Lower leg skin (tissue), 4 donors: ENCODE results near the gene TMTC1. TPM values are rescaled to one million over a fixed set of nuclear protein-coding genes. Genes with fewer than 3 reads are reported as not detected.

ENCODE experiments used
- DNase-seq, 2 donors: peaks; one replicate each; pipeline ENCODE4 v3.0.0-alpha.2; 2019; ENCODE audit warnings: low spot score in 2 of 2
- H3K4me3 ChIP-seq: fragments of 200-600 bp; sonication (generic); 2 replicates; pipeline ENCODE4 v1.5.1; 2017; ENCODE audit warnings: mild to moderate bottlenecking, low read depth; ENCODE audit not compliant: poor library complexity, severe bottlenecking
- POLR2A ChIP-seq, 2 donors: fragments of 450-650 bp; IDR thresholded peaks; one replicate each; pipeline ENCODE4 v1.6.1; 2016 to 2017; ENCODE audit warnings: antibody characterized with exemption in 2 of 2, mild to moderate bottlenecking in 1 of 2, moderate library complexity in 1 of 2
- WGBS, 2 donors: methylation state at CpG; one replicate each; pipeline ENCODE4 v1.1.5; 2018; 5-methylcytosine and 5-hydroxymethylcytosine counted together
- intact Hi-C: fragments of 100-400 bp; cut with DNase I; formaldehyde crosslinking; loops from one replicate; pipeline ENCODE4 v1.15.0; 2023; ENCODE audit warnings: low total_unique reads
- total RNA-seq, 4 donors: library from RNA; depleted of rRNA; stranded (reverse); fragments of >200 nt; gene quantifications; one replicate each; pipeline ENCODE4 v1.1.0, GENCODE V29; 2016
- TF ChIP-seq, protein P1 (sequence below), 3 donors: fragments of 450-650 bp; IDR thresholded peaks; one replicate each; pipeline ENCODE4 v1.5.1; 2016; ENCODE audit warnings: antibody characterized with exemption in 3 of 3, mild to moderate bottlenecking in 3 of 3, moderate library complexity in 2 of 3

The TMTC1 gene
- total RNA-seq, 4 donors from 2014 or later = 14.1 to 38.2 (median 18.5) TPM

DNA sequence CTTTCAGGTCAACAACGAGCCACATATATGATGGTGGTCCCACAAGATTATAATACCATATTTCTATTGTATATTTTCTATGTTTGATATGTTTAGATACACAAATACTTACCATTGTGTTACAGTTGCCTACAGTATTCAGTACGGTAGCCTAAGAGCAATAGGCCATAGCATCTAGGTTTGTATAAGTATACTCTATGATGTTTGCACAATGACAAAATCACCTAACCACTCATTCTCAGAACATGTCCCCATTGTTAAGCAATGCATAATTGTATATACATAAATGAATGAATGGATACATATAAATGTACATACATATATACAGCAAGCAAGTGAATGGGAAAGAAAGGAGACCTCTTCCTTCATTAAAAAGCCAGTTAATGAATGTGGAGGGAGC is 23.8 kb downstream of the TMTC1 start:
- TF ChIP-seq, protein P1, sequence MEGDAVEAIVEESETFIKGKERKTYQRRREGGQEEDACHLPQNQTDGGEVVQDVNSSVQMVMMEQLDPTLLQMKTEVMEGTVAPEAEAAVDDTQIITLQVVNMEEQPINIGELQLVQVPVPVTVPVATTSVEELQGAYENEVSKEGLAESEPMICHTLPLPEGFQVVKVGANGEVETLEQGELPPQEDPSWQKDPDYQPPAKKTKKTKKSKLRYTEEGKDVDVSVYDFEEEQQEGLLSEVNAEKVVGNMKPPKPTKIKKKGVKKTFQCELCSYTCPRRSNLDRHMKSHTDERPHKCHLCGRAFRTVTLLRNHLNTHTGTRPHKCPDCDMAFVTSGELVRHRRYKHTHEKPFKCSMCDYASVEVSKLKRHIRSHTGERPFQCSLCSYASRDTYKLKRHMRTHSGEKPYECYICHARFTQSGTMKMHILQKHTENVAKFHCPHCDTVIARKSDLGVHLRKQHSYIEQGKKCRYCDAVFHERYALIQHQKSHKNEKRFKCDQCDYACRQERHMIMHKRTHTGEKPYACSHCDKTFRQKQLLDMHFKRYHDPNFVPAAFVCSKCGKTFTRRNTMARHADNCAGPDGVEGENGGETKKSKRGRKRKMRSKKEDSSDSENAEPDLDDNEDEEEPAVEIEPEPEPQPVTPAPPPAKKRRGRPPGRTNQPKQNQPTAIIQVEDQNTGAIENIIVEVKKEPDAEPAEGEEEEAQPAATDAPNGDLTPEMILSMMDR (IDR thresholded peaks at IDR 0.05) = no peak
- TF ChIP-seq POLR2A (IDR thresholded peaks at IDR 0.05) = no peak
- intact Hi-C loops = no loop called here
- no peak for DNase-seq
- 95% methylated on average over 2 of the region's 2 CpGs for WGBS, 2 donors
- H3K4me3 ChIP-seq = no peak overlapping the region

DNA sequence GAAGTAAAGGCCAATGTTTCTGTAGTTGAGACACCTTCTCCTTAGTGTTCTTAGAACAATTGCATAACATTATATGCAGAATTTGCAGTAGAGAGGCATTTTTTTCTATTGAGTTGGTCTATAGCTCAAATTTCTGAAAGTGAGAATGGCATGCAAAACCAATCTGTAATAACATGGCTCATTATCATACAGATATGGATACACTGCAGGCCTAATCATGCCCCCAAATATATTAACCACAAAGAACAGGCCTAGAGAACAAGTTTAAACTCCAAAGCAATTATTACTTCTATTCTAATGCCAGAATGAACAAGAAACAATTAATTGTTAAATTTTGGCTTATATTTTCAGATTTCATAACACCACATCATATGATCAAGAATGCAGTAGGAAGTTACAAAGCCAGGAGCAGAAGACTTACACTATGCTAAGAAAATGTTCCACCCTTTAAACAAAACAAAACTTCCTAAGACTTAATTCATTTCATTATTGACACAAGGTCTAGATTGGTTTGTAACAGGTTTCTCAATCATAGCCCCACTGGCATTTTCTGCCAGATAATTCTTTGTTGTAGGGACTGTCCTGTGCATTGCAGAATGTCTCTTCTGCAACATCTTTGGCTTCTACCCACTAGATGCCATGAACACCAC is 26.9 kb downstream of the TMTC1 start:
- intact Hi-C loops = loop anchor here (1.0 kb wide), 1 partner anchor 45 kb away; no protein-coding TSS in a partner anchor
- no peak for DNase-seq
- no peak for TF ChIP-seq POLR2A (IDR thresholded peaks at IDR 0.05)
- TF ChIP-seq, protein P1 (IDR thresholded peaks at IDR 0.05) = no peak
- H3K4me3 ChIP-seq = no peak overlapping the region

DNA sequence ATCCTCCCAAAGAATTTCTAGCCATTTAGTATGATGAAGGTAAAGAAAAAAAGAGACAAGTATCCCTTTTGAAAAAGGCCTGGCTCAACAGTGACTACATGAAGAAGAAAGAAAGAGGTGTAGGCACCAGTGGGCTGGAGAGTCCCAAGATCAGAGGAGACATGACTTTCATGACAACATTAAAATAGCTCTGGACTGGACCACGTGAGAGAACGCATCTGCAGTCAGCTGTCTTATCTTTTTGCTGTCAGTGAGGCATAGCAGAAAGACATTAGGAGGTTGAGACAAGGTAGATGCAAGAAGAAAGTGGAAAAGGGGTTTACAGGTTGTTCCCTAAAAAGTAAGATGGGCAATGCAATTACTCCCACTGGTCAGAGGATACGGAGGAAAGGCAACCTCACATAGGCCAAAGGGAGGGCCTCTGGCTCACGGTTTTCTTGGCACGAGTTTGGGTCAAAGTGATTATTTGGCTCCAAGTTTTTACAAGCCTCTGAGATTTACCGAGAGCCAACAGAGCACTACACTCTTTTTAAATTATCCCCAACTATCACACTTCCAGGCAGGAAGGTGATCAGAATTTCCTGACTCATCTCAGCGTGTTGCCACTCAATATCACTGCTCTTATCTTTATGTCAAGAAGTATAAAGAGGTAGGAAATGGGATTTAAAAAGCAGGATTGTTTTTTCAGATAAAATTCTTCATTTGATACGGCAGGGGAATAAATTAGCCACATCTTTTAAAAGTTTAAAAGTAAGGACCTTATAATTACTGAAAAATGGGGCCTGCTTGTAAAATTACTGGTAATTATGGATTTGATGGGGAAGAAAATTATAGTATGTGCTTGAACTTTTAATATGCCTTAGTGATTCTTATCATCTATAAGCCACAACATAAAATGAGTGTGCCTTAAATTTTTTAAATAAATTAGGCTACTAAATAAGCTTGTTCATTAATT is 29.2 kb downstream of the TMTC1 start:
- no peak for DNase-seq
- no peak for TF ChIP-seq POLR2A (IDR thresholded peaks at IDR 0.05)
- TF ChIP-seq, protein P1 (IDR thresholded peaks at IDR 0.05) = no peak
- 39 to 43% methylated on average over 8 of the region's 8 CpGs for WGBS, 2 donors
- H3K4me3 ChIP-seq = no peak overlapping the region
- intact Hi-C loops = no loop called here

GRCh38 chr12:29752121-29752520 is 31.6 kb downstream of the TMTC1 start:
- DNase-seq = no peak
- intact Hi-C loops = no loop called here

GRCh38 chr12:29751676-29752075 is 32.1 kb downstream of the TMTC1 start:
- H3K4me3 ChIP-seq = no peak overlapping the region
- intact Hi-C loops = no loop called here
- WGBS, 2 donors = 79 to 85% methylated on average over 5 to 6 of the region's 6 CpGs
- TF ChIP-seq POLR2A (IDR thresholded peaks at IDR 0.05) = no peak
- TF ChIP-seq, protein P1 (IDR thresholded peaks at IDR 0.05) = no peak
- DNase-seq = no peak

More at GRCh38 chr12:29752121-29752520, 31.6 kb downstream of the TMTC1 start:
- H3K4me3 ChIP-seq = no peak overlapping the region
- TF ChIP-seq, protein P1 (IDR thresholded peaks at IDR 0.05) = no peak
- TF ChIP-seq POLR2A (IDR thresholded peaks at IDR 0.05) = no peak
- WGBS, 2 donors = 96 to 98% methylated on average over 3 of the region's 3 CpGs
